IPS-18a (cell line): ENCODE data around the gene BBX.
"Not testable (repeated sequence)": the region's sequence is repeated elsewhere in the genome, so short reads cannot be mapped to it uniquely, and the experiment has no call there.

Experiments
- H3K27ac ChIP-seq: one replicate; pipeline ENCODE4 v1.5.1; 2013; ENCODE audit warnings: low read length
- H3K27me3 ChIP-seq: one replicate; pipeline ENCODE4 v1.6.1; 2013; ENCODE audit warnings: mild to moderate bottlenecking, low read length; ENCODE audit not compliant: control insufficient read depth, insufficient read depth
- H3K36me3 ChIP-seq: one replicate; pipeline ENCODE4 v1.6.1; 2013; ENCODE audit warnings: low read depth, low read length; ENCODE audit not compliant: control insufficient read depth
- H3K4me1 ChIP-seq: one replicate; pipeline ENCODE4 v1.6.1; 2013; ENCODE audit warnings: low read depth, low read length; ENCODE audit not compliant: control insufficient read depth
- H3K4me3 ChIP-seq: one replicate; pipeline ENCODE4 v1.5.1; 2013; ENCODE audit warnings: low read length
- H3K9ac ChIP-seq: one replicate; pipeline ENCODE4 v1.6.1; 2013; ENCODE audit warnings: mild to moderate bottlenecking, low read length, moderate library complexity
- H3K9me3 ChIP-seq: one replicate; pipeline ENCODE4 v1.6.1; 2013; ENCODE audit warnings: low read depth, low read length; ENCODE audit not compliant: control insufficient read depth

BBX gene

DNA sequence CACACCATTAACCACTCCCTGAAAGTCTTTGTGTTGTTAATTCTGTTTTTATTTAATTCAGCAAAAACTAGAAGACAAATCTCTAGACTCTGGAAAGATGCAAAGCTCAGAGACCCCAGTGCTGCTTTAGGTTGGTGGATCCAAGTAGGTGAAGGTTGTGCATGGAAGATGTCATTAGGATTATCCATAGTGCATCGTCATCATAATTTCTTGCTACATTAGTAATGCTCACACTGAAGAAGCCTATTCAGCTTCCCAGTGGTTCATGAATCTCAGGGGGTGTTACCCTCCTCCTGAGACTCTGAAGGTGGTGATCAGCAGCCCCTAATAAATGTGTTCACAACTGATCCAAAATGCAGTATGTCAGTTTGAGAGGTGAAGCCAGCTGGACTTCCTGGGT lies 295.3 kb downstream of the BBX start:
- no peaks in the 10 kb centered on the region for H3K9me3 ChIP-seq
- H3K4me3 ChIP-seq = no peak overlapping the region
- no peaks in the 10 kb centered on the region for H3K36me3 ChIP-seq
- no peaks in the 10 kb centered on the region for H3K27me3 ChIP-seq
- H3K4me1 ChIP-seq = peaks cover 5% of the 10 kb centered on the region
- no peak overlapping the region for H3K9ac ChIP-seq
- no peak overlapping the region for H3K27ac ChIP-seq

DNA sequence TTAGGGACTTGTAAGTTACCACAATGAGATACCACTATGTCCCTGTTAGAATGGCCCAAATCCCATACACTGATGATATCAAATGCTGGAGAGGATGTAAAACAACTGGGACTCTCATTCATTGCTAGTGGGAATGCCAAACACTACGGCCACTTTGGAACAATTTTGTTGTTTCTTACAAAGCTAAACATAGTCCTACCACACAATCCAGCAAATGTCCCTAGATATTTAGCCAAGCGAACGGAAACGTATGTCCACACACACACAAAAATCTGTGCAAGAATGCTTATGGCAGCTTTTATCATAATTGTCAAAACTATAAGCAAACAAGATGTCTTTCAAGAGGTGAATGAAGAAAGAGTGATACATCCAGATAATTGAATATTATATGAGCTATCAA lies 296.9 kb downstream of the BBX start:
- no peaks in the 10 kb centered on the region for H3K27me3 ChIP-seq
- H3K36me3 ChIP-seq = no peaks in the 10 kb centered on the region
- no peak overlapping the region for H3K27ac ChIP-seq
- H3K9me3 ChIP-seq = no peaks in the 10 kb centered on the region
- no peak overlapping the region for H3K4me3 ChIP-seq
- peaks cover 5% of the 10 kb centered on the region for H3K4me1 ChIP-seq
- H3K9ac ChIP-seq = no peak overlapping the region

DNA sequence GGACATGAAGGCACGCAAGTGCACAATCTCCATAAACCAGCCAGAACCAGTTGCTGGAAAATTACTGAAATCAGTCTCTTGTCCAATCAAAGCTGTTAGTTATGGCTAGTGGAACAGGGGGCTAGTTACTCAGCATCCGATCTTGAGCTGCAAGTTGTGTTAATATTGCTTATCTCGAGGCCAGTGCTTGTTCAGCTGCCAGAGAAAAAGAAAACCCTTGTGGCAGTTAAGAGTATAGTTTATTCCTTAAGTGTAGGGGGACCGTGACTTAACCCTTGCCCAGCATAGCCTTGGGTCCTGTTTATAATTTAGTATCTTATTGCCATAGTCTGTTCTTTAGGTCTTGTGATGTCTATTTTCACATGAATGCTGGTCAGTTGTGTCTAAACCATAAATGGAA lies 299.5 kb downstream of the BBX start:
- H3K9ac ChIP-seq = no peak overlapping the region
- no peak overlapping the region for H3K27ac ChIP-seq
- H3K9me3 ChIP-seq = no peaks in the 10 kb centered on the region
- H3K36me3 ChIP-seq = no peaks in the 10 kb centered on the region
- H3K4me3 ChIP-seq = no peak overlapping the region
- H3K27me3 ChIP-seq = no peaks in the 10 kb centered on the region
- H3K4me1 ChIP-seq = no peaks in the 10 kb centered on the region

DNA sequence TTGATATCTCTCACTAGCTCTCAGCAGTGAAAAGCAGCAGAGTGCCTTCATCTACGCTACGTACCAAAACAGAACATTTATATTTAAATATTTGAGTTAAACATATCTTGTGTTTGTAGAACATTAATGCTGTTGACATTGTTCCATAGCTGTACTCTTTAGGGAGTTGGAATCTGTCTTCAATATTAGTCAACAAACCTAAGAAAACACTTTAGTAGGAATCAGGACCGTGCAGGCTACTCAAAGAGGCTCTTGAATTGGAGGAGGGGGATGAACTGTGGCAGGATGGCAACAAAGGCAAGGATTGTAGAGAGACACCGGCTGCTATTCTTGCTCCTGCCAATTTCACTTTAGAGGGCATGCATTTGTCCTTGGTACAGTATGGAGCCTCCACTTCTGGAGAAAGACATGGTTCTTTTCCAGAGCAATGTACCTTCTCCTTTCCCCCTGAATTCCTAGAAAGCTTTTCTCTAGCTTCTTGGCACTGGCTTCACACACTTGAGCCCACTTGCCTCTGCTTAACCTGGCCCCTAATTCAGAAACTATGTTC lies 302.1 kb downstream of the BBX start:
- no peaks in the 10 kb centered on the region for H3K27me3 ChIP-seq
- H3K36me3 ChIP-seq = no peaks in the 10 kb centered on the region
- no peak overlapping the region for H3K4me3 ChIP-seq
- no peaks in the 10 kb centered on the region for H3K9me3 ChIP-seq
- H3K27ac ChIP-seq = no peak overlapping the region
- H3K9ac ChIP-seq = no peak overlapping the region
- no peaks in the 10 kb centered on the region for H3K4me1 ChIP-seq

DNA sequence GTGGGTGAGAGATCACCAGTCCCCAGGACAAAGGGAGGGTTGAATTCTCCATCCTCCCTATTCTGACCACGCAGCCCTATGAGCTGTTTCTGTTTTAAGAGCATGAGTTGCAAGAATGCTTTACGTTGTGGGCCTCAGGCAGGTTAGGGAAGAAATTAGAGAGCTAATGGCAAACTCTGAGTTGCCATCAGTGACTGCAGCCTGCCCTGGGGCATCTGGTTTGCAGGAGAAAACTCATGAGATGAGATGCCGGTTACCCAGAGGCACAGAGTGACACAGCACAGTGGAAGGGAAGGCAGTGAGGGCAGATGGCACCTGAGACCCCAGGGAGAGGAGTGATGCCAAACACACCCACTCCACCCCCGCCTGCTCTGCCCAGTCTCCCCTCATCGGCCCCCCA lies 302.8 kb downstream of the BBX start:
- no peaks in the 10 kb centered on the region for H3K4me1 ChIP-seq
- H3K27me3 ChIP-seq = no peaks in the 10 kb centered on the region
- no peak overlapping the region for H3K4me3 ChIP-seq
- no peaks in the 10 kb centered on the region for H3K9me3 ChIP-seq
- H3K36me3 ChIP-seq = no peaks in the 10 kb centered on the region
- no peak overlapping the region for H3K9ac ChIP-seq
- no peak overlapping the region for H3K27ac ChIP-seq

DNA sequence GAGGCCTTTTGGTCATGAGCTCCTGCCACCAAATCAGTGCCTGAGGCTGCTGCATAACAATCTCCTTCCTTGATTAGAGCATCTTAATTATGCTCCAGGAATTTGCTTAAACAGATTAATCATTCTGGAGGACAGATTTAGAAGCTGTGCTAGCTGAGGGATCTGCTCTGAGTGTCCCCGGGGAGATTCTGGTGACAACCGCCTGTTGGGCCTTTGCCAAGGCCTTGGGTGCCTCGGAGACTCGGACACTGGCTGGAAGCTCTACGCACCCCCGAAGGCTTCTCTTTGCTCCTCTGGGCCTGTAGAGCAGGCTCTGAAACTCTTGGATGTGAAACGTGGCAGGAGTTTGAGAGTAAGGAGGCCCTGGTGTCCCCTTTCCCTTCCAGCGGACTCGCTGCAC lies 304.0 kb downstream of the BBX start:
- Histone ChIP-seq H3K9ac (no peak overlapping the region), H3K27ac (no peak overlapping the region)

DNA sequence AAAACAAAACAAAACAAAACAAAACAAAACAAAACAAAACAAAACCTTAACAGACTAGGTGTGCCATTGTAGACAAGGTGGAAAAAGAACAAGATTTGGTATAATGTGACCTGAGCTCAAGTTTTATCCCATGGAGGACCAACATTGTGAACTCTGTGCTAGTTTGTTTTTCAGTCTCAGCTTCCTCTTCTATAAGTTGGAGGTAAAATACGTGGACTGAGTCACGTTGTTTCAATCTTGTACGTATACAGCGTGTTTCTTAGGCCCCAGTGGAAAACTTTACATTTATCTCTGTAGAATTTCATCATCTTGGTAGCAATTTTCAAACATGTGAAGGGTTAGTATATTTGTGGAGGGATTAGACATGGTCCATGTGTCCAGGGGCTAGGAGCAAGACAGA lies 306.4 kb downstream of the BBX start:
- Histone ChIP-seq H3K9me3 (no peaks in the 10 kb centered on the region), H3K4me1 (no peaks in the 10 kb centered on the region), H3K9ac (no peak overlapping the region), H3K36me3 (no peaks in the 10 kb centered on the region), H3K27me3 (no peaks in the 10 kb centered on the region), H3K27ac (no peak overlapping the region), H3K4me3 (no peak overlapping the region)

More for the DNA sequence above, 304.0 kb downstream of the BBX start:
- no peaks in the 10 kb centered on the region for H3K36me3 ChIP-seq
- no peak overlapping the region for H3K4me3 ChIP-seq
- no peaks in the 10 kb centered on the region for H3K27me3 ChIP-seq
- no peaks in the 10 kb centered on the region for H3K9me3 ChIP-seq
- H3K4me1 ChIP-seq = no peaks in the 10 kb centered on the region

DNA sequence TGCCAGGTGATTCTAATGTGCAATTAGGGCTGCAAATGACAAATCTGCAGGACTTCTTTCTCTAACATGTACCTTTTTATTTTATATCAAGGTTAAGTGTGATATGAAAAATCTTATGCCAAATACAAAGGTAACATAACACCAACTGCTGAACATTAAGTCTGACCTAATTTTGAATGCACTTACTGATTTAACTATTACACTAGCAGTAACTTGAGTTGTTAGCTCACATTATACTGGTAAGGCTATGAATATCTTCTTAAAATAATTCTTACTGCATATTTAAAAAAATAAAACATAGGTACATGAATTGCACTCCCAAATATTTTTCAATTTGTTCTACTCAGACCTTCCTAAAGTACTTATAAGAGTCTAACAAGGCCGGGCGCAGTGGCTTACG lies 308.8 kb downstream of the BBX start:
- H3K9me3 ChIP-seq = no peaks in the 10 kb centered on the region
- H3K27ac ChIP-seq = no peak overlapping the region
- no peaks in the 10 kb centered on the region for H3K4me1 ChIP-seq
- no peak overlapping the region for H3K4me3 ChIP-seq
- H3K27me3 ChIP-seq = no peaks in the 10 kb centered on the region
- no peak overlapping the region for H3K9ac ChIP-seq
- H3K36me3 ChIP-seq = no peaks in the 10 kb centered on the region

DNA sequence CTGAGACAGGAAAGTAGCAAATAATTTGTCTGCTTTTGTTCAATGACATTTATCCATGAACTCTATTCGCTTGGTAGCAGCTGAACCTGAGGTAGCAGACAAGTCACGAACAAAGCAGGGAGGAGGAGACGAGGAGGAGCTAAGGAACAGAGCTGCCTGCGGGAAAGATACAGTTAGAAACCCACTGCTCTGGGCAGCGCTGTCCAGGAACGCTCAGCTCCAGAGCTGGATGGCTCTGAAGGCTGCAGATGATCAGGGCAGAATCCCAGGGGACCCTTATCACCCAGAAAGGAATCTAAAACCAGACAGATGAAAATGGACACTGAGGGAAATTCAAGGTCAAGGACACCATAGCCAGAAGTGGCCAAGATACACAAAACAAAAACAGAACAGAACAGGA lies 310.3 kb downstream of the BBX start:
- Histone ChIP-seq H3K27ac (no peak overlapping the region), H3K4me3 (no peak overlapping the region), H3K4me1 (no peaks in the 10 kb centered on the region), H3K36me3 (no peaks in the 10 kb centered on the region), H3K27me3 (no peaks in the 10 kb centered on the region), H3K9me3 (no peaks in the 10 kb centered on the region), H3K9ac (no peak overlapping the region)

DNA sequence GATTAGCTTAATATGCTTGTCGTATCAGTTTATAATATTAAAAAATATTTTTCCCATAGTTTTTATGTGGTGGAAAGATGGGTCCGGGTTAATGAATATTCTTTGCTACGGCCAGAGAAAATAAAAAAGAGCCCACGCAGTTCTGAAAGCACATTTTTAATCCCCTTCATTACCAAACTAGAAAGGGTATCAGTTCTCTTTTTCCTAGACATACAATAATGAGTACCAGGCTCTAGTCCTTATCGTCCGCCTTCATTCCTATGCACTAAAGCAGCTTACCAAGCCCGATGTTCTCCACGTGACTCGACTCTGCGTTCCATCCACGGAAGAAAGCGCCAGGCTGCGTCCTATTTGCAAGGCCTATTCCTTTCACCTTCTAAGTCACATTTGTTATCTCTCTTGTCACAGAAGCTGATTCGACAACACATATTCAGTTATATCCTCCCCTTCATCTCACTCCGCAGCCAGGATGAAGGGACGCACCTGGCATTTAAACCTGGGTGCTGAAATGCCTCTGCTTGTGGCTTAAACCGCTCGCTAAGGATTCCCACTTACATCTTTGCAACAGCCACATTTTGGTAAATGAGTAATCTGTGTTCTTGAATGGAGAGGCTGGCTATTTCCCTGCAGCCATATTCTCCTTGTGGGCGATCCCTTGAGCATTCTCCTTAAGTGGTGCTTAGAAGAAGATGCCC lies 311.1 kb downstream of the BBX start:
- Histone ChIP-seq H3K9me3 (no peaks in the 10 kb centered on the region), H3K36me3 (no peaks in the 10 kb centered on the region), H3K9ac (no peak overlapping the region), H3K27me3 (no peaks in the 10 kb centered on the region), H3K4me3 (no peak overlapping the region), H3K27ac (no peak overlapping the region), H3K4me1 (no peaks in the 10 kb centered on the region)

DNA sequence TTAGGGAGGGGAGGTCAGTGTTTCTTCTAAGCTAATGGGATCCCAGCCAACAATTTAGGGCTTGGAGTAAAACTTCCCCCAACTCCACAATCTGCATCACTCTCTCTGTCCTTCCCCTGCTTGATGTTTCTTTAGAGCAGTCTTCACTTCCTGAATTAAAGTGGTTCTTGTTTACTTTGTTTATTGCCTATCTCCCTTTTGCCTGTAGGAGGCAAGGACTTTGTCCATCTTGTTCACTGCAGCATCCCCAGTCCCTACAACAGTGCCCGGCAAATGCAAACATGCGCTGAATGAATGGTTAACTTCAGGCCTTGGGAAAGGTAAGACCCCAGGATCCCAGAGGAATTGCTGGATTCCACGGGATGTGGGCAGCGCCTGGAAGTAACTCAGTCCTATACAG lies 312.2 kb downstream of the BBX start:
- H3K9me3 ChIP-seq, H3K36me3 ChIP-seq, H3K27ac ChIP-seq, H3K4me1 ChIP-seq, H3K27me3 ChIP-seq, H3K9ac ChIP-seq, H3K4me3 ChIP-seq: not testable (repeated sequence)

DNA sequence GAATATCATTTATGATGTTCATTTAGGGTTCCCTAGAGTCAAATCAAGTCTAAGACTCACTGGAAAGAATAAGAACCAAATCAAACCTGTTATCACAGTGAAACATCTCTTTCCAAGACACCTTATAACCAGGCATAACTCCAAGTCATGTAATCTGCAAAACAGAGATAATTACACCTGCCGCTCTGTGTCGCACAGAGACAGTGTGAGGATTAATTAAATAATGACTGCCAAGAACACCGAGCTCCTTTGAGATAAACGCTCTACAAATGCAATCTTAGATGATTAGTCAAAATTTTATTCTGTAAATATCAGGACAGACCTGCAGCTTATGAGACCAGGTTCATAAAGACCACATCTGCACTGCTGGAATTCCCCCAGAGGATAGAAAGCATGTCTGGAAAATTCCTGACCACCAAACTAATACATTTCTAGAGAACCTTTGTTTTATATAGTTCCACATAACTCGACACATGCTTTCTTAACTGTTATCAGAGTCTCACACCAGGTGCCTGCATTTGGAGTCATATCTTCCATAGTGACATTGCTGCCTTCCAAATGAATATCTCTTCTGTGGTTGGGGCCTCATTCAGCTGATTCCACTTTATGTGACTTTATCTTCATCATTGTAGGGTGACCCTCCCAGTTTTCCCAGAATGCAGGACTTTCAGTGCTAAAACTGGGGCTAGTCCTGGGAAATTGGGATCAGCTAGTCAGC lies 315.3 kb downstream of the BBX start:
- Histone ChIP-seq H3K27ac (no peak overlapping the region), H3K9ac (no peak overlapping the region), H3K9me3 (no peaks in the 10 kb centered on the region), H3K36me3 (no peaks in the 10 kb centered on the region), H3K4me1 (peaks cover 7% of the 10 kb centered on the region), H3K27me3 (no peaks in the 10 kb centered on the region), H3K4me3 (no peak overlapping the region)
